Ishikawa (cell line): ENCODE data around the gene PXDN.

Experiments used
- EGR1 ChIP-seq: IDR thresholded peaks from 2 replicates; pipeline ENCODE4 v1.6.1; 2012
- EP300 ChIP-seq: IDR thresholded peaks from 2 replicates; pipeline ENCODE4 v1.6.1; 2012; ENCODE audit warnings: borderline replicate concordance
- MAX ChIP-seq: IDR thresholded peaks from 2 replicates; pipeline ENCODE4 v1.6.1; 2012
- RAD21 ChIP-seq: IDR thresholded peaks from 2 replicates; pipeline ENCODE4 v1.6.1; 2012; ENCODE audit warnings: low read depth
- USF1 ChIP-seq: IDR thresholded peaks from 2 replicates; pipeline ENCODE4 v1.6.1; 2012
- YY1 ChIP-seq: IDR thresholded peaks from 2 replicates; pipeline ENCODE4 v1.6.1; 2012; ENCODE audit warnings: low read depth

GRCh38 chr2:1777156-1777555 lies 32.8 kb upstream of the PXDN start:
- TF ChIP-seq MAX (no peak), EP300 (no peak), RAD21 (no peak), USF1 (no peak), EGR1 (no peak), YY1 (no peak)
